HL-60 (cell line): ENCODE results near the gene DAZAP1.

ENCODE experiments used
- GABPA ChIP-seq: IDR thresholded peaks from 2 replicates; pipeline ENCODE4 v1.6.1; 2012; ENCODE audit warnings: low read depth
- POLR2AphosphoS5 ChIP-seq: IDR thresholded peaks from 2 replicates; pipeline ENCODE4 v1.6.1; 2012; ENCODE audit warnings: low read depth
- SPI1 ChIP-seq: IDR thresholded peaks from 2 replicates; pipeline ENCODE4 v1.6.1; 2012; ENCODE audit warnings: low read depth, mild to moderate bottlenecking, borderline replicate concordance
- TF ChIP-seq, protein P1 (sequence below): IDR thresholded peaks from one replicate; pipeline ENCODE4 v1.5.1; 2011; ENCODE audit warnings: low read length, control low read depth, inconsistent platforms; ENCODE audit not compliant: insufficient read depth
- TF ChIP-seq, protein P2 (sequence below): IDR thresholded peaks from 2 replicates; pipeline ENCODE4 v1.6.1; 2012; ENCODE audit warnings: low read depth; ENCODE audit not compliant: insufficient replicate concordance

DNA sequence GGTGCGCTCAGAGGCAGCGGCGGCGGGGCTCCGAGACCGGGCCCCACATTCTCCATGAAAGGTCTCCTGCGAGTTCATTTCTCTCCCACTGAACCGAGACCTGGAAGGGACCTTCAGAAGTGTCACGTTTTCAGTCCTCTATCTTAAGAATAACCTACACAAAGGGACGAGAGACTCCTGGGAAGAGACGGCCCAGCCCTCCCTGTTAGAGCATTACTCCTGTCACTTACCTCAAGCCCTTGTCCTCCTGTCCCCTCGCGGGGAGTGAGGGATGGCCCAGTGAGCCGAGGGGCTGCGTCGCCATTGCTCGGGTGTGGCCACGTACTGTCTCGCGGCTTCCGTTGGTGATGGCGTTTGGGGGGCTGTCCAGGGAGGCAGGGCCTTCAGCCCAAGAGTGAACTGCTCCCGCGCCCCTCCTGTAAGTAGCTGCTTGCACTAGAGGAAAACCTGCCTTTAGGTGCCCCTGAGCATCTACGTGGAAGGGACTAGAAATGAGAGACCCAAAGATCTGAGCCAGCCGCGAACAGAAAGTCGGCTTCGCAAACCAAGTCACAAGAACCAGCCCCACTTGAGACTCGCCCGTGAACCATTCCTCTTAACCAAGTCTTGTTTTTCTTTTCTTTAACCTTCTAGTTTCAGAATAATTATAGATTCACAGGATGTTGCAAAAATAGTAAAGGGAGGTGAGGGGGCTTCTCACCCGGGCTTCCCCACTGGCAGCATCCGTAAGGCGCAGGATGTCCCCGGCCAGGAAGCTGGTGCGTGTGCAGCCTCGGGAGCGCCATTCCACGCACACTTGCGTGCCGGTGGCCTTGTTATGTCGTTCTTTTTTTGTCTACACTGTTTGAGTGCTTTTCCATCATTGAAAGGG lies 44.8 kb upstream of the DAZAP1 start:
- no peak for TF ChIP-seq POLR2AphosphoS5
- TF ChIP-seq, protein P1, sequence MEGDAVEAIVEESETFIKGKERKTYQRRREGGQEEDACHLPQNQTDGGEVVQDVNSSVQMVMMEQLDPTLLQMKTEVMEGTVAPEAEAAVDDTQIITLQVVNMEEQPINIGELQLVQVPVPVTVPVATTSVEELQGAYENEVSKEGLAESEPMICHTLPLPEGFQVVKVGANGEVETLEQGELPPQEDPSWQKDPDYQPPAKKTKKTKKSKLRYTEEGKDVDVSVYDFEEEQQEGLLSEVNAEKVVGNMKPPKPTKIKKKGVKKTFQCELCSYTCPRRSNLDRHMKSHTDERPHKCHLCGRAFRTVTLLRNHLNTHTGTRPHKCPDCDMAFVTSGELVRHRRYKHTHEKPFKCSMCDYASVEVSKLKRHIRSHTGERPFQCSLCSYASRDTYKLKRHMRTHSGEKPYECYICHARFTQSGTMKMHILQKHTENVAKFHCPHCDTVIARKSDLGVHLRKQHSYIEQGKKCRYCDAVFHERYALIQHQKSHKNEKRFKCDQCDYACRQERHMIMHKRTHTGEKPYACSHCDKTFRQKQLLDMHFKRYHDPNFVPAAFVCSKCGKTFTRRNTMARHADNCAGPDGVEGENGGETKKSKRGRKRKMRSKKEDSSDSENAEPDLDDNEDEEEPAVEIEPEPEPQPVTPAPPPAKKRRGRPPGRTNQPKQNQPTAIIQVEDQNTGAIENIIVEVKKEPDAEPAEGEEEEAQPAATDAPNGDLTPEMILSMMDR: no peak
- TF ChIP-seq SPI1: no peak
- TF ChIP-seq, protein P2, sequence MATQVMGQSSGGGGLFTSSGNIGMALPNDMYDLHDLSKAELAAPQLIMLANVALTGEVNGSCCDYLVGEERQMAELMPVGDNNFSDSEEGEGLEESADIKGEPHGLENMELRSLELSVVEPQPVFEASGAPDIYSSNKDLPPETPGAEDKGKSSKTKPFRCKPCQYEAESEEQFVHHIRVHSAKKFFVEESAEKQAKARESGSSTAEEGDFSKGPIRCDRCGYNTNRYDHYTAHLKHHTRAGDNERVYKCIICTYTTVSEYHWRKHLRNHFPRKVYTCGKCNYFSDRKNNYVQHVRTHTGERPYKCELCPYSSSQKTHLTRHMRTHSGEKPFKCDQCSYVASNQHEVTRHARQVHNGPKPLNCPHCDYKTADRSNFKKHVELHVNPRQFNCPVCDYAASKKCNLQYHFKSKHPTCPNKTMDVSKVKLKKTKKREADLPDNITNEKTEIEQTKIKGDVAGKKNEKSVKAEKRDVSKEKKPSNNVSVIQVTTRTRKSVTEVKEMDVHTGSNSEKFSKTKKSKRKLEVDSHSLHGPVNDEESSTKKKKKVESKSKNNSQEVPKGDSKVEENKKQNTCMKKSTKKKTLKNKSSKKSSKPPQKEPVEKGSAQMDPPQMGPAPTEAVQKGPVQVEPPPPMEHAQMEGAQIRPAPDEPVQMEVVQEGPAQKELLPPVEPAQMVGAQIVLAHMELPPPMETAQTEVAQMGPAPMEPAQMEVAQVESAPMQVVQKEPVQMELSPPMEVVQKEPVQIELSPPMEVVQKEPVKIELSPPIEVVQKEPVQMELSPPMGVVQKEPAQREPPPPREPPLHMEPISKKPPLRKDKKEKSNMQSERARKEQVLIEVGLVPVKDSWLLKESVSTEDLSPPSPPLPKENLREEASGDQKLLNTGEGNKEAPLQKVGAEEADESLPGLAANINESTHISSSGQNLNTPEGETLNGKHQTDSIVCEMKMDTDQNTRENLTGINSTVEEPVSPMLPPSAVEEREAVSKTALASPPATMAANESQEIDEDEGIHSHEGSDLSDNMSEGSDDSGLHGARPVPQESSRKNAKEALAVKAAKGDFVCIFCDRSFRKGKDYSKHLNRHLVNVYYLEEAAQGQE: no peak
- TF ChIP-seq GABPA: no peak
